HG03469 (cell line): ENCODE data around the gene NFKBIL1.
"Not testable (repeated sequence)": the region's sequence is repeated elsewhere in the genome, so short reads cannot be mapped to it uniquely, and the experiment has no call there.

Experiments
- ATAC-seq: cut with Tn5 transposase; IDR thresholded peaks from one replicate; pipeline ENCODE4 v1.9.1; 2021; ENCODE audit warnings: mild to moderate bottlenecking, moderate library complexity, moderate number of reproducible peaks; ENCODE audit not compliant: unreplicated experiment

The NFKBIL1 gene

GRCh38 chr6:31534521-31535040 lies 12.8 kb upstream of the NFKBIL1 start:
- ATAC-seq = no peak

DNA sequence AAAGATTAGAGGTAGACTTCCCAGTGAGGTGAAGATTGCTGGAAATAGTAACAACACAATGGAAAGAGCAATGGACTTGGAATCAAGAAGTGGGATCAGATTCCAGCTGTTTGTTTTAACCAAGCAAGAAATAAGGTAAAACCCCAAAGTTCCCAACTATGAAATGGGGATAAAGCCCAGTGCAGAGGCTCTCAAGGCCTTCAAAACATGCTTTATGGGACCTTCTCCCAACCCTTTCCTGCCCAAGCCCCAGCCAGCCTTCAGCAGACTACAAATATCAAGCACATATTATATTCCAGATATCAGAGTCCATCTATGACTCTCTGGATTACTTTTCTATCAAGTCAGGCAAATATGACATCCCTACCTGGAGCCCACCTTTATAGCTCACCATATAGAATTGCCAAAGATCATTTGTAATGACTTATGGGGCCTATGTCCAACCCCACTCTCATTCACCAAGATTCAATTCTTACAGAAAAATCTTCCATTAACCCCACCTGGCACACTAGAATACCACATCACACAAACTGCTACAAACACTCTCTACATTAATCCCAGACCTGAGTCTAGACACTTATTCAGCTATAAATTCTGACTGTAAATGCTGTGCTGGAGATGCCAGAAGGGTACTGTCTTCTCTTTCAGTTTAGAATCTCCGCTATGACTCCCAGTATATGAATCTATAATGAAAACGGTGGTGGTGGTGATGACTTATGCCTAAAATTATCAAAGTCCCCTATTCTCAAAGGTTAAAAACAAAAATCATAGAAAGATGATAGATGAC lies 11.7 kb upstream of the NFKBIL1 start:
- no peak for ATAC-seq

- no peak for ATAC-seq
Observed at GRCh38 chr6:31538805-31539400, 8.5 kb upstream of the NFKBIL1 start.

DNA sequence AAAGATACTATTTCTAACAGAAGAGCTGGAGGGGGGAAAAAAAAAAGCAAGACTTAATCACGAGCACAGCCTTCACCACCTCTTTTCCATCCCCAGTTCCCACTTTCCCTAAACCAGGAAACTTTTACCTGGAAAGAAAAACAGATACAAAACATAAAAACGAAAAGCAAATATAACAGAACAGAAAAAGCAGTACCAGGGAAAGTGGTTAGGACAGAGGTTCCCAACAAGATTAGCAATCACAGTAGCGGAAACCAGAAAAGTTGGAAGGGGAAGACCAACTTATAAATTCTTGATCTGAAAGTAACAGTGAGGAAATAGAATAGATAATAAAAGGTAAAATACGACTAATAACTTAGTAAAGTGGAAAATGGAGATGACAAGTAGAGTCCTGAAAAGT lies 6.8 kb upstream of the NFKBIL1 start:
- no peak for ATAC-seq

GRCh38 chr6:31541059-31541657 lies 6.2 kb upstream of the NFKBIL1 start:
- no peak for ATAC-seq

DNA sequence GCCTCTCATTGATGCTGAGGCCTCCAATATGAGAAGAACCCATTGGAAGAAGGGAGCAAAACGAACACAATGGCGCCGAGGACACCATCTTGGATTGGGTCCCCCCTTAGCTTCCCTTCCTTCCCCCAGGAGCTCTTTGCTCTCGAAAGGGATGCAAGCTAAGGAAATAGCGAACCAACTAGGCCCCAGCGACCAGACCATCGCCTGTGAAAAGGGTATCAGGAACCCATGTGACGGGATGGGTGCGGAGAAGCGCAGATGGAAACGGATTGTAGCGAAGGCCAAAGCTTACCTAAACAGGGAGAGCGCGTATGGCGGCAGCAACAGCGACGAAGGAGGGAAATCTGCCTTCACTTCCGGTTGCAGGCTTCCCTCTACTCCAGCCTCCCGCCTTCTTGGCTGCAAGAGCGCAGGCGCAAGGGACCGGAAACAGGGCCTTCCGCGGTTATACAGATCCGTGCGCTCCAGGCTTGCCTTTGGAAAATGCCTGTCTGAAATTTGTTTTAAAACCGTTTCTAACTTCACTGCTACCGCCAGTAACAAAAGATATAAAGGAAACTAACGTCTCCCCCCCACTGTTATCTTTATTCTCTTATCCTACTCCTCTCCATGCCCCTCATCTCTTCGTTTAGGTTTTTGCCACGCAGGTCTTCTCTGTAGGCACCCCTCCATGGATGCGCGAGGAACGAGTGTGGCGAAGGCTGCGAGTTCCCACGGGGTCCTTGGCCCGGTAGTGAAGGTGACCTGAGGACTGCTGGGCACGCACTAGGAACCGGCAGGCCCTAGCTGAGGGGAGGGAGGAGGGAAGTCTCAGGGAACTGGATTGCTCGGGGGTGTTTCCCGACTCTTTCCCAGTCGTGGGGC lies 5.5 kb upstream of the NFKBIL1 start, which contains the start of gene DDX39B:
Gene DDX39B (minus strand): TSS at position 346 of the 864 bp plus-strand sequence. CDS start 1,471 bp downstream, outside the sequence.
- peak; percentile 44 for ATAC-seq

DNA sequence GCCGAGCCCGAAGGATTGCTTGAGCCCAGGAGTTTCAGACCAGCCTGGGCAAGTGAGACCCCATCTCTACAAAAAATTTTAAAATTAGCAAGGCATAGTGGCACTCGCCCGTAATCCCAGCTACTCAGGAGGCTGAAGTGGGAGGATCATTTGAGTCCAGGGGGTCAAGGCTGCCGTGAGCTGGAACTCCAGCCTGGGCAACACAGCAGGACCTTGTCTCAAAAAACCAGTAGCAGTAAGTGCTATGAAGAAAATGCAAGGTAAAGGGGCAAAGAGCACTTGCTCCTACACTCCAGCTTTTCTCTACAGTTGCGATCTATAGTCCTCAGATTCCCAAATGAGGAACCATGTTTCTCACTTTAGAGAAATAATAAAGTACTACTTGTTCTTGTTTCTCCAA lies 3.8 kb upstream of the NFKBIL1 start:
- no peak for ATAC-seq

- no peak for ATAC-seq
Observed at GRCh38 chr6:31544676-31545075, 2.7 kb upstream of the NFKBIL1 start.

DNA sequence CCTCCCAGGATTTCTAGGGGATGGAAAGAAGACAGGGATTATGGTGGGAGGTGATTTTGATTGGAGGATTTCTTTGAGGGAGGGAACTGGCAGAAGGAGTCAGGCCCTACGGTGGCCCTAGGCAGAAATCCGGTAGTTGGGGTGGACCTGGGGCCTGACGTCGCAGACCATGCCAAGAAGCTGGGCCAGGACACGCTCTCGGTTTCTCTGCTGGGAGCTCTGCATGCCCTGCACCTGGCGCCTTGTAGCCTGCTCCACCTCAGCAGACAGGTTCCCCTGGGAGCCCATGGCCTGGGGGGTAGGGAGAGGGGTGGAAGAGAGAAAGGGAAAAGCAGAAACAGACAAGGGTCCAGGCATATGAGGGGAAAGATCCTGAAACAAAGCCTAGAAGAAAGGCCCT lies 2.1 kb upstream of the NFKBIL1 start:
- ATAC-seq = no peak

DNA sequence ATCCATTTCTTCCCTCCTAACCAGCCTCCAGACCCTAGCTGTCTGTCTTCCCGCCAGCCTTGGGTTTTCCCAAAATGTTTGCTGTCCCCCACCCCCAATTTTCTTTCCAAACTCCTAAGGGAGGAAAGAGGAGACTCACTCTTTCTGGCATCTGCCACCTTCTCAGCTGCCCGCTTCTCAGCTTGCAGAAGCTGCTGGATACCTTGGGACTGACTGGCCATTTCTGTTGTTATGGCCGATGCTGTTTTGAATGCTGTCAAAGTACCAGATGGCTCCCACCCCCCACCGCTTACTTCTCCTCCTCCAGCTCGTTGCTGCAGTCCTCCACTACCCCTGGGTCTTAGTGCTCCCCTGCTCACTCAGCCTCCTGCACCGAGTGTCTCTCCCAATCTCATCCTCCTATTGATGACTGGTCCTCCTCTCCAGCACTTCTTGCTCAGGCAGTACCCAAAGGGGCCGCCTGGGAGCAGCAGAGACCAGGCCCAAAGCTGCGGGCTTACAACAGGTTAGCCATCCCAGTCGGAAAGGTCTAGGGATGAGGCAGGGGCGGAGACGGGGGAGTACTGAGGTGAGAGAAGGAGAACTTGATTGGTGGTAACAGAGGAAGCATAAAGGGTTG lies 960 bp upstream of the NFKBIL1 start, which contains the start of gene ATP6V1G2:
Gene ATP6V1G2 (minus strand): TSS at position 270 of the 619 bp plus-strand sequence. CDS start 49 bp downstream, at position 221.
- ATAC-seq = peak; percentile 30

DNA sequence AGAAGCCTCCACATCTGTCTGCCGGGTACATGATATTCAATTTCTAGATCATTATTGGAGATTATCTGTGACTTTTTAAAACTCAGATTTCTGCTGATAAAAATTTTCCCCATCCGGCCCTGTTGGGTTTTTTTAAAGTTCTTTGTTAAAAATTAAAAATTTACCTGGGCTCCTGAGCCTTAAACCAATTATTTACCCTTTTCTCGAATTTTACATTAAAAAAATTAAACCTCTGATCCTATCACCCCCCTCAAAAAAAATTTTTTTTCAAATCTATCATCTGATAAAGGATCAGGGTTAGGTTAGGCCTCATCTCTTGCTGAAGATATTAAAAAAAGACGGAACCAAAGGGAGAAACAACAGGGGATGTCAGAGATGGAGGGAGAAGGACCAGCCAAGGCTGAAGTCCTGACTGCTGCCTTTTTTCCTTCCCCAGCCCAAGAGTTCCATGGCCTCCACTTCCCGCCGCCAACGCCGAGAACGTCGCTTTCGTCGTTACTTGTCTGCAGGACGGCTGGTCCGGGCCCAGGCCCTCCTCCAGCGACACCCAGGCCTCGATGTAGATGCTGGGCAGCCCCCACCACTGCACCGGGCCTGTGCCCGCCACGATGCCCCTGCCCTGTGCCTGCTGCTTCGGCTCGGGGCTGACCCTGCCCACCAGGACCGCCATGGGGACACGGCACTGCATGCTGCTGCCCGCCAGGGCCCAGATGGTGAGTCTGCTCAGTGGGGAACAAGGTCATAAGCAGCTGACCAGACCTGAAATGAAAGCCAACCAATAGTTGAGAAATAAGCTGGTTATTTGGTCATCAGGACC lies 527 bp downstream of the NFKBIL1 start:
- no peak for ATAC-seq

- no peak for ATAC-seq
Observed at GRCh38 chr6:31548544-31548873, 1.1 kb downstream of the NFKBIL1 start.

- ATAC-seq = not testable (repeated sequence)
Observed at GRCh38 chr6:31551371-31551770, 4.0 kb downstream of the NFKBIL1 start.

DNA sequence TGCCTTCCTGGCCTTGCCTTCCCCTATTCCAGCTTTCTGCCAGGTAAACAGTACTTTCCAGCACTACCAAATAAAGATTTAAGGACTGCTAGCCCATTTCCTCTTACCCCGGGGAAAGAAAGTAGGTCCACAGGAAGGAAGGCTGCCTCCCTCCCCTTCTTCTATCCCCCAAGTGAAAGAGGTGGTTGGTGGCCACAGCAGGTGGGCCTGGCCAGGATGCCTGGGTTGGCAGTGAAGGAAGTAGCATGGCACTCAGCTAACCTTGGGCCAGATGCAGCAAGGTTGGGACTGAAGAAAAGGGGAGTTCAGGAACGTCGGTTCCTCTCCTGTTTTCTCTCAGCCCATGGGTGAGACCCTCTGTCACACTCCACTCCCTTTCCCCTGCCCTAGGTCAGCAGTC lies 8.9 kb downstream of the NFKBIL1 start:
- ATAC-seq = no peak

- no peak for ATAC-seq
Observed at GRCh38 chr6:31557443-31558317, 10.3 kb downstream of the NFKBIL1 start.

GRCh38 chr6:31558318-31558625 lies 10.9 kb downstream of the NFKBIL1 start:
- no peak for ATAC-seq

DNA sequence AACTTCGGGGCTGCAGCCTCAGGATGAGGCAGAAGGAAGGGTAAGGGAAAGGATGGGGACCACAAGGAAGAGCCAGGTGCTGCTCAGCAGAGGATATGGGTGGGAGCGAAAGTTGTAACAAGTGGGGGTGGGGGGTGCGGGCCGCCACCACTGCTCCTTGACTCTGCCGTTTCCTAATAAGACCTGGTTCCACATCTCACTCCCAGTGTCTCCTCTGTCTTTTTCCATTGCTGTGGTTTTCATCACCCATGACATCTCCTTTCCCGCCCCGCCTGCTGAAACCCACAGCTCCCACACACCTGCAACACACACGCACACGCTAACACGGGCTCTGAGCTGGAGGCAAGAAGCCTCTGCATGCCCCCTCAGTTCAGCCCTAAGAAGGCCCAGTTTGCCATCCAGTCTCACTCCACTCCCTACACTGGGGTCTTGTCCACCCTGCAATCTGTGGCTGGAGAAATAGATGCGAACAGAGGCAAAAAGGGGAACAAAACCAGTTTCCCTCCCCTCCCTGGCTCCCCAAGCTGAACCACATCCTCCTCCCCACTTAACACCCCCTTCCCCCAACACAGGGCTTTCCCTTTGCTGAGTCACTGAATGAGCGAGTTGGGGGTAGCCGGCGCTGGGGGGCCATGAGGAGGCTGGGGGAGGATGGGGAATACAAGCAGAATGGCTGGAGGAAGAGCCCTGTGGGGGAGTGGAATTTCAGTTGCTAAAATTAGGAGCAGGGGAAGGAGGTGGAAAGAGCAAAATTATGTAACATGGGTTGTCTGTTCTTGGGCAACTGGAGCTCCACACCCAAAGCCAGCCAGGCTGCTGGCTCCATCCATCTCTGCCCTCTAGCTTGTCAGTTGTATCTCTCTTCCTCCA lies 11.5 kb downstream of the NFKBIL1 start:
- no peak for ATAC-seq

GRCh38 chr6:31559606-31559957 lies 12.2 kb downstream of the NFKBIL1 start:
- no peak for ATAC-seq
